Measurements from ENCODE around the gene ZNF433.
"Not testable (repeated sequence)": the region's sequence is repeated elsewhere in the genome, so short reads cannot be mapped to it uniquely, and the experiment has no call there.

Gene ZNF433

DNA sequence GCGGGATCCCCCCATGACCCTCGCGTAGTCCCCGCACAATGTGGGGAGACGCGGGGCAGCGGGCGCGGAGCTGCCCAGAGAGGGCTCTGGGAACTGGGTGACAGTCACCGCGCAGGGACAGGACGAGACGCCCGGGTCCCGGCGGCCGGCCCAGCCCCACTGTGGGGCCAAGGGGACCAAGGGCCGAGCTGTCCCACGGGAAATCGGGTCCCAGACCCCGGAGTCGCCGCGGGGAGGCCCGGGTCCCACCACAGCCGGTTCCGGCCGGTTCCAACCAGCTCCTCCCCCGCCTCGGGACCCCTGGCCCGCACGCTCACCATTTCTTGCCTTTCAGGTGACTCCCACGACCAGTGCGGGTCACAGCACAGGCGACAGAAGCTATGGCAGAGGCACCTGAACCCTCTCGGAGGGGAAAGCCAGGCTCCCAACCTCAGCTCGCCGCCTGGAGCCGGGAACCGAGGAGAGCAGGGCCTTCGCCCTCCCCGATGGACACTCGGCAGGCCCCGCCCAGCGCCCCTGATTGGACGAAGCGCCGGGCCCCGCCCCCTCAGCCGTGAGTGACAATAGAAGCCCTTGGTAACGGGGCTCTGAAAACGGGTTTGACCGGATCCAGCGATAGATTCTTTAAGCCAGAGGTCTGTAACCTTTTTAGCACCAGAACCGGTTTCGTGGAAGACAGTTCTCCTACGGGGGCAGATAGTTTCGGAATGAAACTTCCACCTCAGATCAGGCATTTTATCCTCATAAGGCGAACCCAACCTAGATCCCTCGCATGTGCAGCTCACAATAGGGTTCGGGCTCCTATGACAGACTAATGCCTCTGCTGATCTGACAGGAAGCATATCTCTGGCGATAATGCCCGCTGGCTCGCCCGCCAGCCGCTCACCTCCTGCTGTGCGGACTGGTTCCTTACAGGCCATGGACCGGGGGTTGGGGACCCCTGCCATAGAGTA is at the start of gene ZNF433:
Gene ZNF433 (minus strand): TSS at position 460 of the 953 bp plus-strand sequence. CDS start 140 bp downstream, at position 320.
- DNase-seq: peak; percentile 72

DNA sequence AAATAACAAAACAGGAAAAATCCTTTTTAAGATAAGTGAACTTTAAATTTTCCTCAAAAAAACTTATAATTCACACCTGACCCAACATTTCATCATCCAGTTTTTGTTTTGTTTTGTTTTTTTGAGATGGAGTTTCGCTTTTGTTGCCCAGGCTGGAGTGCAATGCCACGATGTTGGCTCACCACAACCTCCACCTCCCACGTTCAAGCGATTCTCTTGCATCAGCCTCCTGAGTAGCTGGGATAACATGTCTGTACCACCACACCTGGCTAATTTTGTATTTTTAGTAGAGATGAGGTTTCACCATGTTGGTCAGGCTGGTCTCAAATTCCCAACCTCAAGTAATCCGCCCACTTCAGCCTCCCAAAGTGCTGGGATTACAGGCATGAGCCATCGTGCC is 47.9 kb upstream of the ZNF433 start:
- not testable (repeated sequence) for DNase-seq

DNA sequence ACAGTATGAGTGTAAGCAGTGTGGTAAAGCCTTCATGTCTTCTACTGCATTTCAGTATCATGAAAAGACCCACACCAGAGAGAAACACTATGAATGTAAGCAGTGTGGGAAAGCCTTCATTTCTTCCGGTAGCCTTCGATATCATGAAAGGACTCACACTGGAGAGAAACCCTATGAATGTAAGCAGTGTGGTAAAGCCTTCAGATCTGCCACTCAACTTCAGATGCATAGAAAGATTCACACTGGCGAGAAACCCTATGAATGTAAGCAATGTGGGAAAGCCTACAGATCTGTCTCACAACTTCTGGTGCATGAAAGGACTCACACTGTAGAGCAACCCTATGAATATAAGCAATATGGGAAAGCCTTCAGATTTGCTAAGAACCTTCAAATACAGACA is 41.9 kb upstream of the ZNF433 start:
- no peak for DNase-seq

DNA sequence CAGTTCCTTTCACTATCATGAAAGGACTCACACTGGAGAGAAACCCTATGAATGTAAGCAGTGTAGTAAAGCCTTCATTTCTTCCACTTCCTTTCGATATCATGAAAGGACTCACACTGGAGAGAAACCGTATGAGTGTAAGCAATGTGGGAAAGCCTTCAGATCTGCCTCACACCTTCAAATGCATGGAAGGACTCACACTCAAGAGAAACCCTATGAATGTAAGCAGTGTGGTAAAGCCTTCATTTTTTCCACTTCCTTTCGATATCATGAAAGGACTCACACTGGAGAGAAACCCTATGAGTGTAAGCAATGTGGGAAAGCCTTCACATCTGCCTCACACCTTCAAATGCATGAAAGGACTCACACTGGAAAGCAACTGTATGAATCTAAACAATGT is 40.9 kb upstream of the ZNF433 start:
- not testable (repeated sequence) for DNase-seq

DNA sequence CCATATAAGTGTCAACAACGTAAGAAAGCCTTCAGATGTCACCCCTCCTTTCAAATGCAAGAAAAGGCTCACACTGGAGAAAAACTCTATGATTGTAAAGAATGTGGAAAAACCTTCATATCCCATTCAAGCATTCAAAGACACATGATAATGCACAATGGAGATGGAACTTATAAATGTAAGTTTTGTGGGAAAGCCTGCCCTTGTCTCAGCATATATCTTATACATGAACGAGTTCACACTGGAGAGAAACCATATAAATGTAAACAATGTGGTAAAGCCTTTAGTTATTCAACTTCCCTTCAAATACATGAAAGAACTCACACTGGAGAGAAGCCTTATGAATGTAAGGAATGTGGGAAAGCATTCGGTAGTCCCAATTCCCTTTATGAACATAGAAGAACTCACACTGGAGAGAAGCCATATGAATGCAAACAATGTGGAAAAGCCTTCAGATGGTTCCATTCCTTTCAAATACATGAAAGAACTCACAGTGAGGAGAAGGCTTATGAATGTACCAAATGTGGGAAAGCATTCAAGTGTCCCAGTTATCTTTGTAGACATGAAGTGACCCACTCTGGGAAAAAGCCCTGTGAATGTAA is 40.2 kb upstream of the ZNF433 start:
- no peak for DNase-seq

DNA sequence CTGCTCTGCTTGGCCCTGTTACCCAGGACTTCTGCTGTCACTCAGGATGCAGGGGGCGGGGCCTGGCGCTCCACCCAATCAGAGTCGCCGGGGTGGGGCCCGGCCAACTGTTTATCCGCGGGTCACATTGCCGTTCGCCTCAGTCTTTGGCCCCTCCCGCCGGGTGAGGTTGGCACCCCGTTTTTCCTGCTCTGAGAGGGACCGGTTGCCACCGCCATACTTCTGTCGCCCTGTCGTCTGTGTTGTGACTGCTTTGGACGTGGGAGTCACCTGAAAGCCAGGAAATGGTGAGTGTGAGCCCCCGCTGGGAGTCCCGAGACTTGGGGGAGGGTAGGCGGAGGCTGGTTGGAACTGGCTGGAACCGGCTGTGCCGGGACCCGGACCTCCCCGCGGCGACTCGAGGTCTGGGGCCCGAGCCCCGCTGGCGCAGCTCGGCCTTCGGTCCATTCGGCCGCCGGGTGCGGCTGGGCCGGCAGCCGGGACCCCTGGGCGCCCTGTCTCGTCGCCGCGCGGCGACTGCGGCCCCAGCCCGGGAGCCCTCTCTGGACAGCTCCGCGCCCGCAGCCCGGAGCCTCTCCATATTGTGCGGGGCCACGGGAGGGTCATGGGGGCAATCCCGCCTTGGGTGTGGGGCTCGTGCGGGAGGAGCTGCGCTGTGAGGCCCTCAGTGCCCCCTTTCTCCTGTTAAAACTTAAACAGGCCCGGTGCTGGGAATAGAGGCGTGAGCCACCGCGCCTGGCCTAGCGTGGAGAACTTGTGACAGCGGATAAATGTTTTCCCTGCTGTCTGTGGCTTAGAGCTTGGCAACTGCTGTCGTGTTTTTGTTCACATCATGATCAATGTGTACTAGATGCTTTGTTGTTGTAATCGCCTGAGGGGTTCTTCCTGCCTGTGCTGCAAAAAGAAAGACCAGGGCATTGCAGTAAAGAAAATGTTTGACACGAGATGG is 29.4 kb upstream of the ZNF433 start, which contains the start of gene ZNF844:
Gene ZNF844 (plus strand): TSS at position 142 of the 949 bp plus-strand sequence. CDS start 143 bp downstream, at position 285.
- DNase-seq: peak; percentile 73

DNA sequence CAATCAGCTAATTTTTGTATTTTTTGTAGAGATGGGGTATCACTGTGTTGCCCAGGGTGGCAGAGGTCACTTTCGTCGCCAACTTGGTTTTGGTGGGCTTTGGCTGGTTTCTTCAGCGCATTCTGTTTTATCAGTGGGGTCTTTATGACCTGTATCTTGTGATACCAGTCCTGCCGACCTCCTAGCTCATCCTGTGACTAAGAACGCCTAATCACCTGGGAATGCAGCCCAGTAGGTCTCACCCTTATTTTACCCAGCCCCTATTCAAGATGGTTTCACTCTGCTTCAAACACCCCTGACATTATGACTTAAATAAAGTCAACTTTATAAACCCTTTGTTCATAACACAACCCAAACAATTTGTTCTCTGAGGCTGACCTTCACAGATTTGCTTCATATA is 20.3 kb upstream of the ZNF433 start:
- no peak for DNase-seq

DNA sequence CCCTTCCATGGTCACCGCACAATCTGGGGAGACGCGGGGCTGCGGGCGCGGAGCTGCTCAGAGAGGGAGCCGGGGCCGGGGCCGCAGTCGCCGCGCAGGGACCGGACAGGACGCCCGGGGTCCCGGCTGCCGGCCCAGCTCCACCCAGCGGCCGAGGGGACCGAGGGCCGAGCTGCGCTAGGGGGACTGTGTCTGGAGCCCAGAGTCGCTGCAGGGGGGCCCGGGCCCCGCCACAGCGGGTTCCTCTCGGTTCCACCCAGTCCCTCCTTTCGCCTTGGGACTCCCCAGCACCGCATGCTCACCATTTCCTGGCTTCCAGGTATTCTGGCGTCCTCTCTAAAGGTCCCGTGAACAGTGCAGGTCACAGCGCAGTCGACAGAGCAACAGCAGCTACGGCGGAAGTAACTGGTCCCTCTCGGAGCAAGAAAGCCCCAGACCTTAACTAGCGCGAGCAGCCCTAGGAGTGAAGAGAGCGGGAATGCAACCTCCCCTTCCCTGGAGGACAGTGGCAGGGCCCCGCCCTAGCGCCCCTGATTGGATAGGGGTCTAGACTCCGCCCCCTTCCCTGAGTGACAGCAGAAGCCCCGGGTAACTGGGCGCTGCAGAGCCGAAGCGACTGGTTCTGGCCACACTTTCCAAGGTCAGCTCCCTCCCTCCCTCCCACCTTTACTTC is 17.2 kb upstream of the ZNF433 start, which contains the start of gene ZNF878:
Gene ZNF878 (minus strand): TSS at position 465 of the 673 bp plus-strand sequence. CDS start 160 bp downstream, at position 305.
- DNase-seq: peak; percentile 50

DNA sequence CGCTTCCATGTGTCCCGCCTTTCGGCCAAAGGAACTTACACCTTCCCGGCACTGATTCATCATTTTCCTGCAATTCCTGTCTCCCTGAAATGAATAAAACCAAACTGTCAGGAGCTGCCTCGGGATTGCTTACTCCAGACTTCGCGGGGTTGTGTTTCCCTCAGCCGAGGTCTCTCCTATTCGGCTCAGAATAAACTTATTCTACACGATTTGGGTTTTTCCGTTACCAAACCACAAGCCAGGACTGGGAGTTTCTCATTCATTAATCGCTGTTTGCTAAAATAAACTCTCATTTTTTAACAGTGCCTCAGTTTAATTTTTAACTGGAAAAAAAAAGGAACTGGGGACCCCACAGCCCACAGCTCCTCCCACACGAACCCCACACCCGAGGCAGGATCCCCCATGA is 16.6 kb upstream of the ZNF433 start:
- no peak for DNase-seq

DNA sequence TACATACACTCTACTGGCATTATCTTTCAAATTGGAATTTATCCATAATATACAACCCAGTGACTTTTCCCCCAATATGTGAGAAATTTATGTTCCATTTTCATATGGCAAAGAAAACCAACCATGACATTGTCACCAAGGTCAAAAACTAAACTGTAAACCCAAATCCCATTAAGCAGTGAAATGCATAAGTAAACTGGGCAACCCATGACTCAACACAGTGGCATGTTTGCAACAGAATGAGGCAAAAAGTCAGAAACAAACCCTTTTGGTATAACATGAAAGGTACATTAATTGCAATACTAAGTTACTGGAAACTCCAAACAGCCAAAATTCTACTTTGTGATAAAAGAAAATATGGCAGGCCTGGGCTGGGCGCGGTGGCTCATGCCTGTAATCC is 12.4 kb upstream of the ZNF433 start:
- no peak for DNase-seq

DNA sequence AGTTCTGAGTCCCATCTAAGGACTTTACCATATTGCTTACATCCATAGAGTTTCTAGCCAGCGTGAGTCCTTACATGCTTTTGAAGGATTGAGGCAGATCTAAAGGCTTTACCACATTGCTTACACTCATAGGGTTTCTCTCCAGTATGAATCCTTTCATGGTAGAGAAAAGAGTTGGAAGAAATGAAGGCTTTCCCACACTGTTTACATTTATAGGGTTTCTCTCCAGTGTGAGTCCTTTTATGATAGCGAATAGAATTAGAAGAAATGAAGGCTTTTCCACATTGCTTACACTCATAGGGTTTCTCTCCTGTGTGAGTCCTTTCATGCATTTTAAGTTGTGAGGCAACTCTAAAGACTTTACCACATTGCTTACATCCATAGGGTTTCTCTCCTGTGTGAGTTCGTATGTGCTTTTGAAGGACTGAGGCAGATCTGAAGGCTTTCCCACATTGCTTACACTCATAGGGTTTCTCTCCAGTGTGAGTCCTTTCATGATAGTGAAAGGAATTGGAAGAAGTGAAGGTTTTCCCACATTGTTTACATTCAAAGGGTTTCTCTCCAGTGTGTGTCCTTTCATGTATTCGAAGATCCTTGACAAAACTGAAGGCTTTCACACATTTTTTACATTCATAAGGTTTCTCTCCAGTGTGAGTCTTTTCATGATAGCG is 8.4 kb upstream of the ZNF433 start:
- DNase-seq: no peak

DNA sequence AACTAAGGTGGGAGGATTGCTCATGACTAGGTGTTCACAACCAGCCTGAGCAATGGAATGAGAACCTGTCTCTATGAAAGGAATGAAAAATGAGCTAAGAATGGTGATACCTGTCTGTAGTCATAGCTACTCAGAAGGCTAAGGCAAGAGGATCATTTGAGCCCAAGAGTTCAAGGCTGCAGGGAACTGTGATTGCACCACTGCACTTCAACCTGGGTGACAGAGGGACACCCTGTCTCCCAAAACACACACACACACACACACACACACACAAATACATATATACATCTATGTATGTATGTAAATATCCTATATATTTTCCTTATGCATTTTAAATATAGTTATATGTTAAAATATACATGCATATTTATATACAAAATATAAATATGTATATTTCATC is 7.4 kb upstream of the ZNF433 start:
- no peak for DNase-seq

DNA sequence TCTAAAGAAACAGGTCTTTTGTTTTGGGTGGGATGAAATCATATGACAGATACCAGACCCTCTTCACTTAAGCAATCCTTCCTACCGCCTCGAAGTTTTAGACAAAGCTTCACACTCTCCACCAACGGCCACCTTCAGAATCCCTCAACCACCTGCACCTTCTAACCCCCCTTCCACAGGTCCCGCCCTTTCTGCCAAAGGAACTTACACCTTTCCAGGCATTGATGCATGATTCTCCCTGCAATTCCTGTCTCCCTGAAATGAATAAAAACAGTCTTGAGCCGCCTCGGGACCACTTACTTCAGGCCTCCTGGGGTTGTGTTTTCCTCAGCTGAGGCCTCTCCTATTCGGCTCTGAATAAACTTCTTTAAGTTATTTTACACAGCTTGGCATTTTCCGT is 859 bp downstream of the ZNF433 start:
- no peak for DNase-seq

DNA sequence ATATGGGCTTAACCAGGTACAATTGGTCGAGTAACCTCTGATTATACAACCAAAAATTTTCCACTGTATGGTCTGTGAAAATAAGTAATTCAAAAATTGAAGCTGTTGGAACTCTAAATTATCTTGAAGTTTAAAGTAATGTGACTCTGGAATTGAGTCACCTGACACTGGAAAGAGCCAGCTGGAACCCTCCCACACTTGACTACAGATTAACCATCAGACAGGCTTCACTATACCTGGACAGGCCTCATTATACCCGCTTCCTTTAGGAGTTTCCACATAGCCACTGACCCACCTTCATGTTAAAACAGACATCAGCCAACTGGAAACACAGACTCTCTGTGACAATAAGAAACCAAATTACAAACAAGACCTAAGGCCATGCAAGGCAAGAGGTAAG is 1.3 kb downstream of the ZNF433 start:
- DNase-seq: no peak

DNA sequence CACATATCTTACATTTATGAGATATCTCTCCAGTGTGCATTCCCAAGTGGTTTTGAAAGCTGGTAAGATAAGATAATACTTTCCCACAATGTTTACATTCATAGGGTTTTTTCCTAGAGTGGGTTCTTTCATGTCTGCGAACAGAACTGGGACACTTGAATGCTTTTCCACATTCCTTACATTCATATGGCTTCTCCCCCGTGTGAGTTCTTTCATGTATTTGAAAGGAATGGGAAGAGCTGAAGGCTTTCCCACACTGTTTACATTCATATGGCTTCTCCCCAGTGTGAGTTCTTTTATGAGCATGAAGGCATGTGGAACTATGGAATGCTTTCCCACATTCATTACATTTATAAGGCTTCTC is 19.7 kb downstream of the ZNF433 start:
- no peak for DNase-seq

DNA sequence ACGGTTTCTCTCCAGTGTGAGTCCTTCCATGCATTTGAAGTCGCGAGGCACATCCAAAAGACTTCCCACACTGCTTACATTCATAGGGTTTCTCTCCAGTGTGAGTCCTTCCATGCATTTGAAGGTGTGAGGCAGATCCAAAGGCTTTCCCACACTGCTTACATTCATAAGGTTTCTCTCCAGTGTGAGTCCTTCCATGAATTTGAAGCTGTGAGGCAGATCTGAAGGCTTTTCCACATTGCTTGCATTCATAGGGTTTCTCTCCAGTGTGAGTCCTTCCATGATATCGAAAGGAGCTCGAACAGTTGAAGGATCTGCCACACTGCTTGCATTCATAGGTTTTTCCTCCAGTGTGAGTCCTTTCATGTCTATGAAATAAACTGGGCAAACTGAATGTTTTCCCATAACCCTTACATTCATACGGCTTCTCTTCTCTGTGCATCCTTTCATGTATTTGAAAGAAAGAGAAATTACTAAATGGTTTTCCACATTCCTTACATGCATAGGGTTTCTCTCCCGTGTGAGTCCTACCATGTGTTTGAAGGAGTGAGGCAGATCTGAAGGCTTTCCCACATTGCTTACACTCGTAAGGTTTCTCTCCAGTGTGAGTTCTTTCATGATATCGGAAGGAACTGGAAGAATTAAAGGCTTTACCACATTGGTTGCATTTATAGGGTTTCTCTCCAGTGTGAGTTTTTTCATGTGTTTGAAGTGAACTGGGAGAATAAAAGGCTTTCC is 20.3 kb downstream of the ZNF433 start:
- no peak for DNase-seq

DNA sequence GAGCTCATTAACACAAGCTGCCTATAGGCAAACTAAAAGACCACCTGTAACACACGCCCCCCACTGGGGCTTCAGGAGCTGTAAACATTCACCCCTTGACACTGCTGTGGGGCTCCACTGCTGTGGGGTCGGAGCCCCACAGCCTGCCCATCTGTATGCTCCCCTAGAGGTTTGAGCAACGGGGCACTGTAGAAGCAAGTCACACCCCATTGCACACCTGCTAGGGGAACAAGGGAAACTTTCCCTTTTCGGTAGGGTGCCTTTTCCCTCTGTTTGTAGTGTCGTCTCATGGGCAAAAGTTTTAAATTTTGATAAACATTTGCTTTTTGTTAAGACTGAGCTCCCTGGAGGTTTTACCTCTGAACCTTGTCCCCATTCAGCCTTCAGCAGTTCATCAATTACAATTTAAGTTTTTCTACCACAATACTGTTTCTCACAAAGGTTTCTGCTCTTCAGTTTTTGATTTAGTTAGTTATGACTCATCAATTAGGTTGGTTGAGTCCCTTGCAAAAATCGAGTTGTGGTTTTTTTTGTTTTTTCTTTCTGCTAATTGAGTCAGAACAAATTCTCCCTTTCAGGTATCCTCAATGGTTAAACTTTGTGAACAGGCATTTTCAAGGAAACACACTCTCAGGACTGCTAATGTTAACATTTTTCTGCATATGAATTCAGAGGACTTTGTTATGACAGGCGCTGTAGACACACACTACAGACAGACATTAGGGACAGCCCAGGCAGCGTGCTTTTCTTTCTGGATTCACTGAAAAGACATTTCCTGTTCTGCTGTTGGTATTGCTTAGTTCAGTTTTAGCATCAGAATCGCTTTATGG is 35.1 kb downstream of the ZNF433 start:
- no peak for DNase-seq

DNA sequence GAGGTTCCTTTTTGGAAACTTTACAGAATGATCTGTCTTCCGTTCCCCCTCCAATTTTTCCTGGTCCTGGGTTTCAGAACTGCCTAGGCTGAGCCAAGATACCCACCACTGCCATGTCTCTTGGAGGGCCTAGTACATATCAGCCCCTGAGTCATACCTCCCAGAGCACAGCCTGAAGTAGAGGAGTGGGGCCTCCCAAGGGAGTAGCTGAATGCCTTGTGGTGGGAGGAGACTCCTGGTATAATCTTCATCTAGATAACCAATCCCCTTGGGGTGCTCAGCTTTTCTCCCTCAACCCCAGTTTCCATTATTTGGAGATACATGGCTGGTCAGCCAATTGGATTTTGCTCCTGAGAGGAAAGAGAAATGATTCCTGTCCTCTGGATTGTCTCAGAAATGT is 40.3 kb downstream of the ZNF433 start:
- no peak for DNase-seq

DNA sequence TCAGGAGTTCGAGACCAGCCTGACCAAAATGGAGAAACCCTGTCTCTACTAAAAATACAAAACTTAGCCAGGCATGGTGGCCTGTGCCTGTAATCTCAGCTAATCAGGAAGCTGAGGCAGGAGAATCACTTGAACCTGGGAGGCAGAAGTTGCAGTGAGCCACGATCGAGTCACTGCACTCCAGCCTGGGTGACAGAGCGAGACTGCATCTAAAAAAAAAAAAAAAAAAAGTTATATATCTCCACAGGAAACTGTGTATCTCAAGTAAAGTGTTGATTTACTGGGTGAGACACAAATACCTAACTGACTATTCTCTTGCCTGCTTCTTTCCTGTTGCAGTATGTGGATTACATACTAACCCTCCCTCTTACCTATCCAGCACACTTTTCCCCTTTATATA is 43.6 kb downstream of the ZNF433 start:
- DNase-seq: not testable (repeated sequence)

DNA sequence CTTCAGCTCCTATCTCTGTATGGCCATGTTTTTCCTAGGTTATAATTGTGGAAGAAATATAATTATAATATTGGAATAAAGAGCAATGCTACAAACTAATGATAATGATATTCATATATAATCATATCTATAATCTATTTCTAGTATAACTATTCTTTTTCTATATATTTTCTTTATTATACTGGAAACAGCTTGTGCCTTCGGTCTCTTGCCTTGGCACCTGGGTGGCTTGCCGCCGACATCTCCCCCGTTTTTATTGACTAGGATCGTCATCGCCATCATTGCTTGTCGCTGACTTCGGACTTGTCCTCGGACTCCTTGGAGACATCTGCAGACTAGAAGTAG is 46.4 kb downstream of the ZNF433 start:
- DNase-seq: no peak
